ENCODE data around the gene H3-3A. TPM values are rescaled to one million over a fixed set of nuclear protein-coding genes. Genes with fewer than 3 reads are reported as not detected.

Gene H3-3A
- total and polyA plus RNA-seq, 8 donors, result 122 to 427 (median 237) TPM

- no peak for ATAC-seq
- Histone ChIP-seq H3K4me3 (no peak overlapping the region), H3K9me3 (no peaks in the 10 kb centered on the region), H3K36me3 (no peaks in the 10 kb centered on the region), H3K27ac (peak overlapping the region in 2 of 4 donors; percentile 93 to 100), H3K27me3 (no peaks in the 10 kb centered on the region), H3K4me1 (peaks cover 8 to 20% (median 9%) of the 10 kb centered on the region in 3 donors)
- intact Hi-C loops (cut with DNase I), result no loop called here
- FAIRE-seq, result no peak
- WGBS, 2 donors, result 72 to 82% methylated on average over 7 of the region's 7 CpGs
- TF ChIP-seq CTCF (IDR thresholded peaks at IDR 0.05), result no peak
- DNase-seq, result peak in 1 of 6 donors; percentile 49
Measured at GRCh38 chr1:226111883-226112261, 49.4 kb downstream of the H3-3A start.

- no peak overlapping the region for H3K4me3 ChIP-seq
- no peaks in the 10 kb centered on the region for H3K27me3 ChIP-seq
- no peak for DNase-seq
- no peak for FAIRE-seq
- no peaks in the 10 kb centered on the region for H3K36me3 ChIP-seq
- no peak for ATAC-seq
- intact Hi-C loops (cut with DNase I), result no loop called here
- TF ChIP-seq CTCF (IDR thresholded peaks at IDR 0.05), result no peak
- WGBS, 2 donors, result 78 to 87% methylated on average over 3 of the region's 3 CpGs
- H3K4me1 ChIP-seq, result peaks cover 8 to 20% (median 9%) of the 10 kb centered on the region in 3 donors
- no peaks in the 10 kb centered on the region for H3K9me3 ChIP-seq
- no peak overlapping the region for H3K27ac ChIP-seq
Measured at GRCh38 chr1:226112626-226113025, 50.1 kb downstream of the H3-3A start.

DNA sequence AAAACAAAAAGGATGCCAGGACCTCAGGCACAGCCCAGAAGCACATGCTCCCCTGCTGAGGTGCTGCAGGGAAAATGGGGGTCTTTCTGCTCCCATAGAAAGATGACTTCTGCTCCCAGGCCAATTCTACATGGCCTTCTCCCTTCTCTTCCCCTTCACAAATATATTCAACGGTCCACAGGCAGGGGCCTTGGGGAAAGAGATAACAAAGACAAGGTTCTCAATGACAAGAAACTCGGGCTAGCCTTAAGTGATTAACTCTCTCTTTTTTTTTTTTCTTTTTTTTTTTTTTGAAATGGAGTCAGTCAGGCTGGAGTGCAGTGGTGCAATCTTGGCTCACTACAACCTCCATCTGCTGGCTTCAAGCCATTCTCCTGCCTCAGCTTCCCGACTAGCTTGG lies 54.2 kb downstream of the H3-3A start:
- FAIRE-seq (no peak), ATAC-seq (no peak), DNase-seq (no peak)
- WGBS, 2 donors, result 34 to 41% methylated on average over 3 of the region's 3 CpGs
- H3K4me1 ChIP-seq, result peaks cover 1 to 3% (median 2%) of the 10 kb centered on the region in 3 donors
- H3K27me3 ChIP-seq, result no peaks in the 10 kb centered on the region
- H3K36me3 ChIP-seq, result no peaks in the 10 kb centered on the region
- no peak overlapping the region for H3K4me3 ChIP-seq
- H3K9me3 ChIP-seq, result no peaks in the 10 kb centered on the region
- no peak overlapping the region for H3K27ac ChIP-seq
- TF ChIP-seq CTCF (IDR thresholded peaks at IDR 0.05), result no peak
- intact Hi-C loops (cut with DNase I), result no loop called here

GRCh38 chr1:226117330-226117729 lies 54.8 kb downstream of the H3-3A start:
- 69 to 89% methylated on average over 6 of the region's 6 CpGs for WGBS, 2 donors
- intact Hi-C loops (cut with DNase I), result no loop called here
- ATAC-seq, result no peak

More at GRCh38 chr1:226117330-226117729, 54.8 kb downstream of the H3-3A start:
- Histone ChIP-seq H3K27me3 (no peaks in the 10 kb centered on the region), H3K36me3 (no peaks in the 10 kb centered on the region), H3K4me1 (no peaks in the 10 kb centered on the region), H3K4me3 (no peak overlapping the region), H3K9me3 (no peaks in the 10 kb centered on the region), H3K27ac (no peak overlapping the region)
- peak in 1 of 6 donors; percentile 9 for DNase-seq
- TF ChIP-seq CTCF (IDR thresholded peaks at IDR 0.05), result no peak
- no peak for FAIRE-seq

Measured in pancreas (tissue), 10 donors.